Measurements from ENCODE around the gene IGF2R. TPM values are rescaled to one million over a fixed set of nuclear protein-coding genes. Genes with fewer than 3 reads are reported as not detected.

Gene IGF2R
- total and polyA plus RNA-seq, 2 of the 13 experiments (the other 11 are each of a cell fraction or from before 2014, with no cell fraction given): 38.3 to 70.0 TPM

DNA sequence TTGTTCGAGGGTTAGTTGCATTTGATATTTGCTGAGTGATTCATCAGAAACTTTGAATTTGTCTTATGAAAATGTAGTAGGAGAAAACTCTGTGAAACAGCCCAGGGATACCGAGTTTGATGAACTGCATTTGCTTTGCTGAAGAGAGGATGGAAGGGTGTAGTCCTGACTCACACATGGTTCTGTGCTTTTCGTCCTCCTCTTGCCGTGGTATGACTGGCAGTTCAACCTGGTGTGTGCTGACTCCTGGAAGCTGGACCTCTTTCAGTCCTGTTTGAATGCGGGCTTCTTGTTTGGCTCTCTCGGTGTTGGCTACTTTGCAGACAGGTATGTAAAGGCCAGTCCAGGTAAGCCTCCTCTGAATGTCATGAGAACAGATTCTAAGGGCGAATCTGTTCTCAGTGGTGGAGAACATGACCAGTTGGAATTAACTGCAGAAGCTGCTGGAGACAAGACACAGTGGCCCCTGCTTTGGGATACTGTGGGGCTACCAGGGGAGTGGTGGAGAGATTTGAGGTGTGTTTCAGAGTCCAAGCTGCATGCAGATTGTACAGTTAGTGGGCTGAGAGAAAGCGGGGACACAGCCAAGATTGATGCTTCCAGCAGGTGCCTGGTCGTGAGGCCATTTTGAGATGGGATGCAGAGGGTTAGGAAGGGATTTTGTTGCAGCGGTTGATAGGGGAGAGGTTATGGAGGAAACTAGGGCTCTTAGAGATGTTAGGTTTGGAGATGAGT lies 161.2 kb downstream of the IGF2R start (continued):
- TF ChIP-seq ZBTB3 (CRISPR knock-in tag; IDR thresholded peaks at IDR 0.05; ENCODE audit: borderline replicate concordance, low read depth) (no peak), ZNF354B (CRISPR knock-in tag; IDR thresholded peaks at IDR 0.05) (no peak), ZNF468 (CRISPR knock-in tag; IDR thresholded peaks at IDR 0.05) (no peak)
- TF ChIP-seq, protein P1, sequence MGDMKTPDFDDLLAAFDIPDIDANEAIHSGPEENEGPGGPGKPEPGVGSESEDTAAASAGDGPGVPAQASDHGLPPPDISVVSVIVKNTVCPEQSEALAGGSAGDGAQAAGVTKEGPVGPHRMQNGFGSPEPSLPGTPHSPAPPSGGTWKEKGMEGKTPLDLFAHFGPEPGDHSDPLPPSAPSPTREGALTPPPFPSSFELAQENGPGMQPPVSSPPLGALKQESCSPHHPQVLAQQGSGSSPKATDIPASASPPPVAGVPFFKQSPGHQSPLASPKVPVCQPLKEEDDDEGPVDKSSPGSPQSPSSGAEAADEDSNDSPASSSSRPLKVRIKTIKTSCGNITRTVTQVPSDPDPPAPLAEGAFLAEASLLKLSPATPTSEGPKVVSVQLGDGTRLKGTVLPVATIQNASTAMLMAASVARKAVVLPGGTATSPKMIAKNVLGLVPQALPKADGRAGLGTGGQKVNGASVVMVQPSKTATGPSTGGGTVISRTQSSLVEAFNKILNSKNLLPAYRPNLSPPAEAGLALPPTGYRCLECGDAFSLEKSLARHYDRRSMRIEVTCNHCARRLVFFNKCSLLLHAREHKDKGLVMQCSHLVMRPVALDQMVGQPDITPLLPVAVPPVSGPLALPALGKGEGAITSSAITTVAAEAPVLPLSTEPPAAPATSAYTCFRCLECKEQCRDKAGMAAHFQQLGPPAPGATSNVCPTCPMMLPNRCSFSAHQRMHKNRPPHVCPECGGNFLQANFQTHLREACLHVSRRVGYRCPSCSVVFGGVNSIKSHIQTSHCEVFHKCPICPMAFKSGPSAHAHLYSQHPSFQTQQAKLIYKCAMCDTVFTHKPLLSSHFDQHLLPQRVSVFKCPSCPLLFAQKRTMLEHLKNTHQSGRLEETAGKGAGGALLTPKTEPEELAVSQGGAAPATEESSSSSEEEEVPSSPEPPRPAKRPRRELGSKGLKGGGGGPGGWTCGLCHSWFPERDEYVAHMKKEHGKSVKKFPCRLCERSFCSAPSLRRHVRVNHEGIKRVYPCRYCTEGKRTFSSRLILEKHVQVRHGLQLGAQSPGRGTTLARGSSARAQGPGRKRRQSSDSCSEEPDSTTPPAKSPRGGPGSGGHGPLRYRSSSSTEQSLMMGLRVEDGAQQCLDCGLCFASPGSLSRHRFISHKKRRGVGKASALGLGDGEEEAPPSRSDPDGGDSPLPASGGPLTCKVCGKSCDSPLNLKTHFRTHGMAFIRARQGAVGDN (CRISPR knock-in tag; IDR thresholded peaks at IDR 0.05): no peak
- TF ChIP-seq, protein P2, sequence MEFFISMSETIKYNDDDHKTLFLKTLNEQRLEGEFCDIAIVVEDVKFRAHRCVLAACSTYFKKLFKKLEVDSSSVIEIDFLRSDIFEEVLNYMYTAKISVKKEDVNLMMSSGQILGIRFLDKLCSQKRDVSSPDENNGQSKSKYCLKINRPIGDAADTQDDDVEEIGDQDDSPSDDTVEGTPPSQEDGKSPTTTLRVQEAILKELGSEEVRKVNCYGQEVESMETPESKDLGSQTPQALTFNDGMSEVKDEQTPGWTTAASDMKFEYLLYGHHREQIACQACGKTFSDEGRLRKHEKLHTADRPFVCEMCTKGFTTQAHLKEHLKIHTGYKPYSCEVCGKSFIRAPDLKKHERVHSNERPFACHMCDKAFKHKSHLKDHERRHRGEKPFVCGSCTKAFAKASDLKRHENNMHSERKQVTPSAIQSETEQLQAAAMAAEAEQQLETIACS (CRISPR knock-in tag; IDR thresholded peaks at IDR 0.05): no peak

Data from HepG2 (cell line).